ENCODE results near the gene CCL19.
"Not testable (repeated sequence)": the region's sequence is repeated elsewhere in the genome, so short reads cannot be mapped to it uniquely, and the experiment has no call there.

CCL19 gene

DNA sequence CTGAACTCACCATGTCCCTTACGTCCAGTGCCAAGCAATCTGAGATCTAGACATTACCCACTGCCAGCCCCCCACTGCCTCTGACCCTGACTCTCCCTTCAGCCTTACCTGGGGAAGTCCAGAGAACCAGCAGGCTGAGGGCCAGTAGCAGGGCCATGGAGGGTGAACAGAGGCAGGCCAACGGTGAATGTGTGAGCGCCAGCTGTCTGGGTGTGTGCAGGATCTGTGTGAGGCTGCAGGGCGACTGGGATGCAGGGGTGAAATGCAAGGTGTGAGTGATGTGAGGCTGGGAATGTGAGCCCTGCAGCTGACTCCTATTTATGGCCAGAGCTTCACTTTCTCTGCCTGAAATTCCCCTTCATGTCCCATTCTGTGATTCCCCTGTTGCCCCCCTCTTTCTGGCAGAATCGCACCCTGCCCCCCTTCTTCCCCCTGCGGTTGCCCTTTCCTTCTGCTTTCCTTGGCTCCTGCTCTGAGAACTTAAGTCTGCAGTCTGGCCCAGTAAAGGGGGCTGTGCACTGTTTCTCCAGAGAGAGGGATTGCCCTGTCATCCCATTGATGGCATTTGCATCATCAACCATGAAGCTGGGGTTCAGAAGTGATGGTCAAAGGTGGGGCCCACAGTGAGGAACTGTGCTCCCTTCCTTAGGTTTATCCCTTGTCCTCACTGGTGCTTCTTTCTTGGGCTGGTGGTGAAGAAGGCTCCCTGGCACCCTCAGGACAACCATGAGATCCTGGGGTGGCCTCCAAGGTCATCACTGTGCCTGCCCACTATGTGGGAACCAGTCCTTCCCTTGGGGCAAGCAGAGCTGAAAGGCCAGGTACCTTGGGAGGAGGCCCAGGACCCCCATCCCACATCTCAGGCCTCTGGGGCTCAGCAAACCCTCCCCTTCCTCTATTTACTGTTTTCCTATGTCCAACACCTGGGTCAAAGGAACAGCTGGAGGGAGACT lies at the start of gene CCL19:
TSS of gene CCL19 (minus strand) at position 294 of the 953 bp plus-strand sequence. CDS start at position 157, 137 bp downstream.
- no peak for DNase-seq

DNA sequence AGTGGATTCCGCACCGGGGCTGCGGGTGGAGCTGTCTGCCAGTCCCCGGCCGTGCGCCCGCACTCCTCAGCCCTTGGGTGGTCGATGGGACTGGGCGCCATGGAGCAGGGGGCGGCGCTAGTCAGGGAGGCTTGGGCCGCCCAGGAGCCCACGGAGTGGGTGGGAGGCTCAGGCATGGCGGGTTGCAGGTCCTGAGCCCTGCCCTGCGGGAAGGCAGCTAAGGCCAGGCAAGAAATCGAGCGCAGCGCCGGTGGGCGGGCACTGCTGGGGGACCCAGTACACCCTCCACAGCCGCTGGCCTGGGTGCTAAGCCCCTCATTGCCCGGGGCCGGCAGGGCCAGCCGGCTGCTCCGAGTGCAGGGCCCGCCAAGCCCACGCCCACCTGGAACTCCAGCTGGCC lies 49.1 kb upstream of the CCL19 start:
- not testable (repeated sequence) for DNase-seq

DNA sequence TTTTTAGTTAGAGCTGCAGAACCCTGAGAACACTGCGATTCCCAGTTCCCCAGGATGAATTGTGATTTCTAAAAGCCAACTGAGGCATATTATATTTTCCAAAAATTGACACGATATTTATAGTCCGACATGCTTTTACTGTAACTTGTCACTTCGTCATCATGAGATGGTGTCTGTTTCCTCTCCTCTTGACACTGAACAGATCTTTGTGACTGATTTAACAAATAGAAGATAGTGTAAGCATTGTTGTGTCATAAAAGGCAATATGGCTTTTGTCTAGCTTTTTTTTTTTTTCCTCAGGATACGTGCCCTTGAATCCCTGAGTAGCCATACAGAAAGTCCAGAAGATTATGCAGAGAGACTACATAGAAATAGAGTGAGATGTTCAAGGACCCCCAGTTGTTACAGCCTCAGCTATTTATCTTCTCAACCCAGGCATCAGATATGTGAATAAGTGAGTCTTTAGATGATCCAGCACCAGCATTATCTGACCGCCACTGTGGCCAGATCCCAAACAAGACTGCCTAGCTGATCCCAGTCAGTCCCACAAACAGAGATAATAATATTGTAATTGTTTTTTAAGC lies 46.7 kb upstream of the CCL19 start:
- no peak for DNase-seq

DNA sequence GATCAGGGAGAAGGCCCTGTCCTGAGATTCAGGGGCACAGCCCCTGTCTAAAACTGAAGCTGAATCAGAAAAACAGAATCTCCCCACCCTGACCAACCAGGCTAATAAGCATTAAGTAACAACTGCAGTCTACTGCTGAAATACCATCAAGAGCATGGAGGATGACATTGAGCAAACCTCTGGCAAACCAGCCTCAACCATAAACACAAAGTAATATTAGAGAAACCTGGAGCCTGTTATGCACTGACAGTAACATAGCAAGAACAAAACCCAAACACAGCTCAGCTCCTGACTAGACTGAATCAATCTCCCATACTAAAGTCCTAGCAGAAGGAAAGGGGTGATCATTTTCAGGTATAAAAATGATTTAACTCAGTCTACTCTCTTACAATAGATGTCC lies 43.6 kb upstream of the CCL19 start:
- DNase-seq, result no peak

DNA sequence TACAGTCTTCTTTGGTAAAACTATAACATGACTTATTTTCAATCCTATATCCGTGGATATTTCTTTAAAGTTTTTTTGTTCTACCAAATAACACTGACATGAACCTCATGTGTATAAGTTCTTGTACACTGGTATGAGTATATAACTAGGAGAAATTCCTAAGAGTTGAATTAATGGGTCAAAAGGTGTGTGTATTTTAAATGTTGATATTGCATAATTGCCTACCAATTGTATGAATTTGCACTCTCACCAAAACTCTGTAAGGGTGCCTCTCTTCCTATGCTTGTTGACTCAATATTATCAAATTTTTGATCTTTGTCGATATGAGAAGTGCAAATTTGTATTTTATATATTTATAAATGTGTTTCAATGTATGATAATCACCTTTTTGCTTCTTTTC lies 41.8 kb upstream of the CCL19 start:
- DNase-seq, result no peak

DNA sequence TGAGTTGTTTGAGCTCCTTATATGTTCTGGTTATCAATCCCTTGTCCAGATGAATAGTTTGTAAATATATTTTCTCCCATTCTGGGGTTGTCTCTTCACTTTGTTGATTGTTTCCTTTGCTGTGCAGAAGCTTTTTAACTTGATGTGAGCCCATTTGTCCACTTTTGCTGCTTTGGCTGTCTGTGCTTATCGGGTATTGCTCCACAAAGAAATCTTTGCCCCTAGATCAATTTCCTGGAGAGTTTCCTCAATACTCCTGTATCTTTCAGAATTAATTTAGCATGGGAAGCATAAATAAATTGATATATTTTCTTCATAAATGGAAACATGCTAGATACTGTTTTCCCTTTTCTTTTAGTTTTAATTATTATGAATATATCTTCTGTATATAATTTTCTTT lies 41.4 kb upstream of the CCL19 start:
- DNase-seq, result no peak

DNA sequence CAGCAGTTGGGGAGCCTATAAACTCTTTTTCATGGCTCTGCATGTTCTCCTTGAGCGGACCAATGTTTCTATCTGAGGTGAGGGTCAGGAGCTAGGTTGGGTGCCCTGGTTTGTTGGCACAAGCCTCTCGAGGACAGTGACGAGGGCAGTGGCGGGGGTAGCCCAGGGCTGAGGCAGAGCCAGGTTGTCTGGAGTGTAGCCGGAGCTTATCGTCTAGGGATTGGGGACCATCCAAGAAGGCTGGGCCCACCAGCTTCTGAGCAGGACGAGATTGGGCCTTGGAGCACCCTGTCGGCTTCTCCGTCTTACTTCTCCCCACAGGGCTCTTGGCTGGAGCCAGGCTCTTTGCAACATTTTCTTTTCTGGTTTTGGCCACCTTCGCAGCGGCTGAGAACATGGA lies 32.1 kb upstream of the CCL19 start:
- no peak for DNase-seq

DNA sequence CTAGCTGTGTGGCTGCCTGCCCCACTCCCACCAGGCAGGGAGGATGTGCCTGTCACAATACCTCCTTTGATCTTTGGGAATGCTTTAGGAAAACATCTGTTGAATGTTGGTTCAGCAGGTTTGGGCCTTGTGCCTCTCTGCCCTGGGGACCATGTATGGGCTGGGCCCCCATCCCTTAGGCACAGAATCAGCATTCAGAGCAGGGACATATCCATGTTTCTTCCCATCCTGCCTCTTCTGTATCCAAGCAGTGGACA lies 28.6 kb upstream of the CCL19 start:
- not testable (repeated sequence) for DNase-seq

DNA sequence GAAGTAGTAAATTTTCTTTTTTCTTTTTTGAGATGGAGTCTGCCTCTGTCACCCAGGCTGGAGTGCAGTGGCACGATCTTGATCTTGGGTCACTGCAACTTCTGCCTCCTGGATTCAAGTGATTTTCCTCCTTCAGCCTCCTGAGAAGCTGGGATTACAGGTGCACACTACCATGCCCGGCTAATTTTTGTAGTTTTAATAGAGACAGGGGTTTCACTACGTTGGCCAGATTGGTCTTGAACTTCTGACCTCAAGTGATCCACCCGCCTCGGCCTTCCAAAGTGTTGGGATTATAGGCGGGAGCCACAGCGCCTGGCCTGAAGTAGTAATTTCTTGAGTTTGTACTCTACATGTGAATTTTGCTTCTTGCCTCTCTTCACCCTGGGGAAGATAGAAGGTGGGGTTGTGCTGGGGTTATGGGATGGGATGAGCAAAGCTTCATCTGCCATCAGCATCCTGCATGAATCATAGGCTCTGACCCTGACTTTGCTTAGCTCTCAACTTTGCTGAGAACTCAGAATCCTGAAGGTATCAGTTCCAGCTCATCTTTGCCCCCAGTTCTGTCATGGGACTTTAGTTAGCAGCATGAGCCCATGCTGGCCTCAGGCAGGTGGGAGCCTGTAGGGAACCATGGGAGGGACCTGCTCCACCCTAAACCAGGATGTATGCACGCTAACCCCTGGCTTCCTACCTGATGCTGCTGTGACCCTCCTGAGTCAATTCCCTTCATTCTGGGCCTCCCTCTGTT lies 28.1 kb upstream of the CCL19 start:
- no peak for DNase-seq

DNA sequence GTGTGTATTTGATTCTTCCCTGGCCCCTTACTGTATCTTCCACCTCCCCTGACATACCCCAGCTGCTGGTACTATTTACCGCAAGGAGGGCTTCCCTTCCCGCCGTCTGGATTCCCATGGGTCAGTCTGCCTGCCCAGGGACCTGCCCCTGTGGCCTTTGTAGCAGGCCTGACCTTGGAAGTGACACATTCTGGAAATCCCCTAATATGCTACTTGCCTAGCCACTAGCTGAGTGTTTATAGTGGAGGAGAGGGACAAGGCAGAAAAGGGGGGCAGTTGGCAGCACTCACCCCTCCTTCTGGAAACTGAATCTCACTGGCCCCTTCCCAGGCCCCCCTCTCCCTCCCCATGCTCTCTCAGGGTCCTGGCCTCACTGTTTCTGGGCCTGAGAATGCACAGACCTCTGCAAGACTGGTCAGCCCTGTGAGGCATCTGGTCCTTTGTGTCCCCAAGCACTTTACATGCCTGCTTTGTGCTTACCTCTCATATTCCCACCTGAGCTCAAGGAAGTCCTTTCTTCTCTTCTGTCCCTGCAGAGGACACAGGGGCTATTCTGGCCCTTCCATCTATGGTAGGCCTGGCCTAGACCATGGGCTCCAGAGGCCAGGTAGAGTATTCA lies 27.0 kb upstream of the CCL19 start:
- DNase-seq, result no peak

DNA sequence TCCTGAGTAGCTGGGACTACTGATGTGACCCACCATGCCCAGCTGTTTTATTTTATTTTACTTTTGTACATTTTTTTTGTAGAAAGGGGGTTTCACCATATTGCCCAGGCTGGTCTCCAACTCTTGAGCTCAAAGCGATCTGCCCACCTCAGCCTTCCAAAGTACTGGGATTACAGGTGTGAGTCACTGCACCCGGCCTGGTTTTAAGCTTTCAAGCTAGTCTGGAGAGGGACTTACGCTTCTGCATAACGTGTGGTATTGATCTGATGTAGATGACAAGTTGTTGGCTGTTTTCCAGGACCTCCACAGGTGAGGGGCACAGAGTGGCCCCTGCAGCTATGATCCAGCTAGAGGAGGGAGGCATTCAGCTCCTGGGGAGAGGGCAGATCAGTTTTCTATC lies 25.6 kb upstream of the CCL19 start:
- DNase-seq, result no peak

DNA sequence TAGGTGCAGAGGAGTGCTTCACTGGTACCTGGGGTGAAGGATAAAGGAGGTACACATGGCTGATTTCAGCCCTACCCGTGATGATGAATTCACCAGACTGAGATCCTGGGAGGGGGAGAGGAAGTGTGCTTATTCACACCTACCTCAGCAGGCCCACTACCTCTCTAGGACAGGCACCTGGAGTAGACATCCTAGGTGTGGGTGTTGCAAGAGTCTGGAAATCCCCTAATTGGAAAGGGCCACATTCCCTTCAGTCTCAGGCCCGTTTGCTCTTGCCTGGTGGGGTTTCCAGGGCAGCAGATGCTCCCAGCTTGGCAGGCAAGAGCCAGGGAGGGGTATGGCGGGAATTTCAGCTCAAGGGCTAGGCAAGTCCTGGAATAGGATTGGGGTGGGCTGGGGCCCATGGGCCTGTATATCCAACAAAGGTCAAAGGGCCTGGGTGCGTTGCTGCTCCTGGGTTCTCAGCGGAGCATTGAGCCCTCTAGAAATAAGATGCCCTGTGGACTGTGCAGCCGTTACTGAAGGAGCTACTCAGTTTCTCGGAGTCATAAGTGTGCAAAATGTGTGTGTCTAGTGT lies 24.7 kb upstream of the CCL19 start:
- no peak for DNase-seq

DNA sequence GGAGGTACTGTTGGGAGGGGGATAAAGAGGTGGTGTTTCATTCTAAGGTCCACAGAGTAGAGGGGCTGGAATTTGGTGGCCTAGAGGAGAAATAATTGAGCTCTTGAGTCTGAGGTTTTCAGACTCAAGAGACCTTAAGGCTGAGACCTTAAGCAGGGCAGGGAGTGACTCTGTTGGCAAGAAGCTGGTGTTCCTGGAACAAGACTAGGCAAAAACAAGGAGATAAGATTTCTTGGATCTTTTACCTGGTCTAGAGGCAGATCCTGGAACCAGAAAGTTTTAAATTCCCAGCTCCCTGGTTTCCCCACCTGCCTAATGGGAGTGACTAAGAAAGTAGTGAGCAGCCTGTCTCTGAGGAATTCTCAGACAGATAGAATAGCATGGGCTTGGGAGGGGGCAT lies 22.9 kb upstream of the CCL19 start:
- DNase-seq, result no peak

DNA sequence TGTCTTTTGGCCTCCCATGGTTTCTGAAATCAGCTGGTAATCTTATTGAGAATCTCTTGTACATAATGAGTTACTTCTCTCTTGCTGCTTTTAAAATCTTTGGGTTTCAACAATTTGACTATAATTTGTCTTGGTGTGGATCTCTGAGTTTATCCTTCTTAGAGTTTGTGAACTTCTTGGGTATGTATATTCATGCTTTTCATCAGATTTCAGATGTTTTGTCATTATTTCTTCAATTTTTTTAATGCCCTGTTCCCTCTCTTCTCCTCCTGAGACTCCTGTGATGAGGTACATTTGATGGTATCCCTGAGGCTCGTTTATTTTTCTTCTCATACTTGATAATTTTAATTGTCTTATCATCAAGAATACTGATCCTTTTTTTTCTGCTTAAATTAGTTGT lies 21.1 kb upstream of the CCL19 start:
- no peak for DNase-seq

DNA sequence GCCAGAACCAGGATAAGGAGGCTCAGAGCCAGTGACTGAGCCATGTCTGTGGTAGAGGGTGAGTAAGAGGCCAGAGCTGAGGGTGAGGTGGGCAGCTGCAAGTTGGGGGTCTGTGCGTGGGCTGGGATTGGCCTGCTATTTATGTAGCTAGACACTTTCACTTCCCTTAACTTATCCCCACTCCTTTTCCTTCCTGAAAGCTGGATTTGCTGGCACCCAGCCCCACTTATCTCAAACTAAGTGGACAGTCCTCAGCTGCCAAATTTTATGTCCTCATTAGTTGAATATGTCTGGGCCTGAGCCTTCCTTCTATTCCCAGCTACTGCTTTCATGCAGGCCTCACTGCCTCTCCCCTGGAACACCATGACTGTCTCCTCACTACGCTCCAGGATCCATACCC lies 18.9 kb upstream of the CCL19 start, which contains the start of gene CCL21:
TSS of gene CCL21 (minus strand) at position 114 of the 400 bp plus-strand sequence. CDS start at position 44, 70 bp downstream.
- DNase-seq, result no peak

DNA sequence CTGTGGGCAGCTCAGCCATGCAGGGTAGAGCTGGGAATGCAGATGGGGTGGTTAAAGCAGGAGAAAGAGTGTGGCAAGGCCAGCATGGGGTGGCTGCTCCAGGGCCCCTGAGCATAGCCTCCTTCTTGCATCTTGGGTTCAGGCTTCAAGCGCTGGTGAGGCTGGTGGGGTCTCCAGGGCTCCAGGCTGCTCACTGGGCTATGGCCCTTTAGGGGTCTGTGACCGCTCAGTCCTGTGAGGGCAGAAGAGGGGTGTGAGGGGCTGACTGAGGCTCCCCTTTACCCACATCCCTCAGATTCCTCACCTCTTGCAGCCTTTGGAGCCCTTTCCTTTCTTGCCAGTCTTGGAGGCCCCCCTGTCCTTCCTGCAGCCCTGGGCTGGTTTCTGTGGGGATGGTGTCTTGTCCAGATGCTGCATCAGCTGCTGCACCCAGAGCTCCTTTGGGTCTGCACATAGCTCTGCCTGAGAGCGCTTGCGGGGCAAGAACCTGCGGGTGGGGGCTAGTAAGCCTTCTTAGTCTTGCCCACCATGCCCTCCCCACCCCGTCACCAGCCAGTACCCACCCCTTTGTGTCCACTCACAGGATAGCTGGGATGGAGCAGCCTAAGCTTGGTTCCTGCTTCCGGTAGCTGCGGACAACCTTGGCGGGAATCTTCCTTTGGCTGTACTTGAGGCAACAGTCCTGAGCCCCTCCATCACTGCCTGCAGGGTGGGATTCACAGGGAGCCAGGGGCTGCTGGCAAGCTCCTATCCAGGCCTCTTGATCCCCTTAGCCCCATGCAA lies 18.3 kb upstream of the CCL19 start:
- no peak for DNase-seq

DNA sequence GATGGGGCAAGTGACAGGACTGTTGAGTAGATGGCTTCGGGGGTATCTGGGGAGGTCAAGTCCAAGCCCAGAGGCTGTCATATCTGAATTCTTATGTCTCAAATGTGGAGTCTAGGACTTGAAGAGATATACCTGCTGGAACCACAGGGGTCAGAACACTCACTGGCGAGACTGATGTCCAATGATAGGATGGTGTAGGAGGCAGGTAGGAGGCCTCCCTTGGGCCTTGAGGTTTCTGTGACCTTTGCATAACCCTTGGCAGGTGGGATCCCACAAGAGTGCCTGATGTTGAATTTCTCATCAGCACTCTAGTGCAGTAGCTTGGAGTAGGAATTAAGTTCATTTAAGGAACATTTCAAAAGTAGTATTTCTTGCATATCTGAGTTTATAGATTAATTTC lies 16.1 kb upstream of the CCL19 start:
- DNase-seq, result no peak

DNA sequence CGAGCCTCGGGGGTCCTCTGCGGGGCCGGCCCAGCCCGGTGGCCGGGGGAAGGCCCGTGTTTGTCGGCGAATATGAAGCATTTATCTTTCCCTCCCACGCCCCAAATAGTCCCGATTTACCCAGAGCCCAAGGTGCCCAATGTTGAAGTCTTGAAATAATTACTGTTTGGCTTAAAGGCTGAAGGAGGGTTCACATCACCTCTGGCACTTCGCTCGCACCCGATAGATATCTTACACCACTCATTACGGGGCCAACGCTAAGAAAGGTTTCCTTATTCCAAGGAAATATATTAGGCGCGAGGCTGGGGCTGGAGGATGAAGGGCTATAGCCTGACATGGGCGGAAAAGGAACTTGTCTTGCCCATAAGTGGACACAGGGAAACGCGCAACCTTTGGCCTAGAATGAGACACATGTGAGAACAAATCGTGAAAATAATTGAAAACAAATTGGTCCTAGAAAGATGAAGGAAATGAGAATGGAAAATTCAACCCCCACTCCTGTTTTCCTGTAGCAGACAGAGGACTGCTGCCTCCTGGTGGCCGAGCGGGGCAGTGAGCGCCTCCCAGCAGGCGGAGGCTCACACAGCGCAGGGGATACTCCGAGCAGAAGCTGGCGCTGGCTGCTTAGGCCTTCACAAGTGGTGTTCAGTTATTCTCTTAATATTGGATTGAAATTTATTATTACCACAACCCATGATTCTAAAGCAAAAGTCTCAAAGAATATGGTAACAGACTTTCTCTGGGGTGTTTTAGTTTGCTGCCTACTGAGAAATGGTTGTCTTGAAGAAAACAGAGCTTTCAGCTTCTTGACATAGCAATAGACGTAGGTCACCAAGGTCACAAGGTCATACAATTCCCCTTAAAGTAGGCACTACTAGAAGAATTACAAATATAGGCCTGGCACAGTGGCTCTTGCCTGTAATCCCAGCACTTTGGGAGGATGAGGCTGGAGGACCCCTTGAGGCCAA lies 11.0 kb upstream of the CCL19 start:
- peak; percentile 90 for DNase-seq

DNA sequence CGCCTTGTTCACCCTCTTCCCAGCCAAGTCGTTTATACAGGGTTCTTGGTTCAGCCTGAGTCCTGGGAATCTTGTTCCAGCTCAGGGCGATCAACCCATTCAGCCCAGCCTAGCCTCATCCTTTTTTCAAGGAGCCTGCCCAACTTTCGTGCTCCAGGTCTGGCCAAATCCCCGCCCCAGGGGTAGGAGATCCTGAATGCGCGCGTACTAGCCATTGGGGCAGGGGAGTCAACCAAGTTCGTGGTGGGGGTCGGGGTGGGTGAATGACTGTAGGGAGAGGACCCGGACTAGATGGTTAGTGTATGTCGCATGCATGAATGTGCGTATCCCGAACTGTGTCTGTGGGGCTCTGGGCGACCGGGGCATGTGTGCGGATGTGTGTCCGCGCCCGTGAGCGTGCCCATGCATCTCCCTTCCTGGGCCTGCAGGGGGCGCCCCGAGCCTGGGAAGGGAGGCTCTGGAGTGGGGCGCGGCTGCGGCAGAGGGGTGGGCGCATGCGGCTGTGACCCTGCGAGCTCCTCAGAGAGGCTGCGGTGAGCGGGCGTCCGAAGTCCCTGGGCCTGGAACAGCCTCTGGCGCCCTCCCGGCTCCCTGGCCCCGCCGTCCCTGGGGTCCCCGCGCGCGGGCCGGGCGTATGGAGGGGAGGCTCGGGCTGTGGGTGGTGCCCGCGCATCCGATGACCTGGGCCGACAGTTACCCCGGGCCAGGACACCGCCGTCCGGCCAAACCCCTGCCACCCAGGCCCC lies 10.1 kb upstream of the CCL19 start:
- DNase-seq, result peak; percentile 93

DNA sequence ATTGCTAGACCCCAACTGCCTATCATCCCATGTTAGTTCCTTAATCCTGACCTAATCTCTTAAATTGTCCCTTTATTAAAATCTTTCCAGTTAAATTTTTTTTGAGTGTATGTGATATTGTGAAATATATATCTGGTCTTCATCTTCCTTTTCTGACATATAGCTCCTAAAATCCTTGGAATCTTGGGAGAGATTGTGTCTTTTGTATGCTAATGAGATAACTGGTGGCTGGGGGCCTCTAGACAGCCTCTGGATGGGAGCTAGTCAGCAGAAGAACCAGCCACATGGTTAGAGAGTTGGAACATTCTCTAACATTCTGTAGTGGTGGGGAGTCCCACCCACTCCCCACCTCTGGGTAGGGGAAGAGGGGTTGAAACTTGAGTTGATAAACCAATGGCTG lies 3.7 kb upstream of the CCL19 start:
- no peak for DNase-seq
